ENCODE data around the gene PACC1. TPM values are rescaled to one million over a fixed set of nuclear protein-coding genes. Genes with fewer than 3 reads are reported as not detected.

PACC1 gene
- total RNA-seq, 1 experiment from 2014 or later: 17.6 TPM

DNA sequence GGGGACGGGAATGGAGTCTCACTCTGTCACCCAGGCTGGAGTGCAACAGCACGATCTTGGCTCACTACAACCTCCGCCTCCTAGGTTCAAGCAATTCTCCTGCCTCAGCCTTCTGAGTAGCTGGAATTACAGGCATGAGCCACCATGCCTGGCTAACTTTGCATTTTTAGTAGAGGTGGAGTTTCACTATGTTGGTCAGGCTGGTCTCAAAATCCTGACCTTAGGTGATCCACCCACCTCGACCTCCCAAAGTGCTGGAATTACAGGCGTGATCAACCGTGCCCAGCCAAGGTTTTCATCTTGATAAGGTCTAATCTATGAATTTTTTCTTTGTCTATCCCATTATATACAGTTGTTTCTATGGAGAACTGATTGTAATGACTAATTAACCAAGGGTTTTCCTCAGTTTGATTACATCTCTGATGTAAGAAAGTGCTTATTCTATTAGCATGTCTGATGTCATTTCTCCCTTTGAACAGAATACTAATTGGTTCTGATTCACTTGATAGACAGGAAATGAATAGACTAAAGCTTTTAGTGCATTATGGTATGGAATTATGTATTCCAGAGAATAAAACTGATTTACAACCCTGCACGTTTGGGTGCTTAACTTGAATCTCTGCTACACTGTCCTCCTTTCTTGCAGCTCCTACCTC lies 11.9 kb downstream of the PACC1 start:
- BruUV-seq (replicated peaks): no TSS peak
- TF ChIP-seq CEBPB (IDR thresholded peaks at IDR 0.05; ENCODE audit: low read depth) (no peak), ZFX (IDR thresholded peaks at IDR 0.05) (no peak), SIN3A (IDR thresholded peaks at IDR 0.05; ENCODE audit: low read depth) (no peak), JUND (IDR thresholded peaks at IDR 0.05) (no peak), FOSL1 (IDR thresholded peaks at IDR 0.05; ENCODE audit: low read depth) (no peak), ELF1 (IDR thresholded peaks at IDR 0.05; ENCODE audit: borderline replicate concordance, low read depth) (no peak)
- TF ChIP-seq, protein P1, sequence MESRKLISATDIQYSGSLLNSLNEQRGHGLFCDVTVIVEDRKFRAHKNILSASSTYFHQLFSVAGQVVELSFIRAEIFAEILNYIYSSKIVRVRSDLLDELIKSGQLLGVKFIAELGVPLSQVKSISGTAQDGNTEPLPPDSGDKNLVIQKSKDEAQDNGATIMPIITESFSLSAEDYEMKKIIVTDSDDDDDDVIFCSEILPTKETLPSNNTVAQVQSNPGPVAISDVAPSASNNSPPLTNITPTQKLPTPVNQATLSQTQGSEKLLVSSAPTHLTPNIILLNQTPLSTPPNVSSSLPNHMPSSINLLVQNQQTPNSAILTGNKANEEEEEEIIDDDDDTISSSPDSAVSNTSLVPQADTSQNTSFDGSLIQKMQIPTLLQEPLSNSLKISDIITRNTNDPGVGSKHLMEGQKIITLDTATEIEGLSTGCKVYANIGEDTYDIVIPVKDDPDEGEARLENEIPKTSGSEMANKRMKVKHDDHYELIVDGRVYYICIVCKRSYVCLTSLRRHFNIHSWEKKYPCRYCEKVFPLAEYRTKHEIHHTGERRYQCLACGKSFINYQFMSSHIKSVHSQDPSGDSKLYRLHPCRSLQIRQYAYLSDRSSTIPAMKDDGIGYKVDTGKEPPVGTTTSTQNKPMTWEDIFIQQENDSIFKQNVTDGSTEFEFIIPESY (IDR thresholded peaks at IDR 0.05; ENCODE audit: extremely low read depth, insufficient replicate concordance, low read length): no peak
- peak overlapping the region; percentile 24; the same call in 1 of the 2 replicates for H3K27ac ChIP-seq (ENCODE audit: low read depth, low read length)
- H3K4me2 ChIP-seq (ENCODE audit: low read length): peak overlapping the region; percentile 41
- ChIA-PET RAD21 (ENCODE audit: low non-redundant PET in 1 of 2, low total read pairs in 2 of 2, uncharacterized antibody in 2 of 2, unreplicated experiment in 2 of 2) (no interaction called here), POLR2A (no interaction called here), CTCF (no interaction called here)
- DNase-seq (ENCODE audit: low read depth, low spot score) (no peak), ATAC-seq (no peak; the same call in 1 of the 2 replicates)
- H3K4me1 ChIP-seq (ENCODE audit: control insufficient read depth in 1 of 2, insufficient read depth in 2 of 2, low read length in 2 of 2): peaks cover 0 to 23% of the 10 kb centered on the region in 2 experiments; a peak in 3 of 4 replicates
- H3K9ac ChIP-seq (ENCODE audit: low read length): no peak overlapping the region
- no peaks in the 10 kb centered on the region for H3K9me2 ChIP-seq (ENCODE audit: insufficient read depth)
- H2AFZ ChIP-seq (ENCODE audit: low read depth, low read length, poor library complexity, severe bottlenecking): no peak overlapping the region
- no peak overlapping the region for H3K4me3 ChIP-seq (replicated peaks in 1 of 2; ENCODE audit: low read depth in 1 of 2, low read length in 2 of 2)
- intact Hi-C loops (cut with micrococcal nuclease): no loop called here
- H3K9me3 ChIP-seq (ENCODE audit: control insufficient read depth in 1 of 2, insufficient read depth in 1 of 2, low read depth in 1 of 2, low read length in 2 of 2): peaks cover under 1 to 5% of the 10 kb centered on the region in 2 experiments
- H3K36me3 ChIP-seq (ENCODE audit: control insufficient read depth in 1 of 2, insufficient read depth in 2 of 2, low read length in 2 of 2): peaks cover 0 to 23% of the 10 kb centered on the region in 2 experiments; a peak in 2 of 4 replicates
- peaks cover 14% of the 10 kb centered on the region for H3K79me2 ChIP-seq (ENCODE audit: insufficient read depth, low read length)
- no peaks in the 10 kb centered on the region for H3K27me3 ChIP-seq (ENCODE audit: insufficient read depth, low read length)
- H4K20me1 ChIP-seq (ENCODE audit: insufficient read depth): no peaks in the 10 kb centered on the region

Data from HCT116 (cell line).